ENCODE results near the gene FAM217A.
"Not testable (repeated sequence)": the region's sequence is repeated elsewhere in the genome, so short reads cannot be mapped to it uniquely, and the experiment has no call there.

Gene FAM217A, protein sequence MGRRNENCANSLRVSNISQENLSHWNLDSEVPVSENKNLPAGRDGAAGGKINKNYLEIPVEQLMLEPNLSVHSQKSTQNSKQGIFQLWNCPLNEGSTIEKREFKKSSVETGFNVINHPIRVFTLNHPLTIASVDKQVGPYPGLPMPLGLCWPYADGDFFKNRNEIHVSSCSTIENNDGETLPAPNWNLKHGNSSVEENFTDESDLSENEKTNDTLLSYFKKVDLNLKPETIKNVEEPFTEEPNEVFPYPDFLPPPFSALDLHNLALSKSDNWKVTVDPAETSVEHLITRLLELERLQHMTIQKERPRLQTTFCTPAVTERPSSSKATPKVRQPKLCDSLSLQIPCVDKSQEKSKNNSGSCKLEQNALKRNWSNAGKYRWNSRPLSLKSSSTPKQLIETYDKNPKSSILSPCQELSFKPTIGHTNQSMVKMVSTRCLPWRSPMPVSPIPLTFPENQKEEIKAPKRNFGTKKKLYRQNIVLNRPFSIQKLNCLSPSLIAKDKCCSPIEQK

DNA sequence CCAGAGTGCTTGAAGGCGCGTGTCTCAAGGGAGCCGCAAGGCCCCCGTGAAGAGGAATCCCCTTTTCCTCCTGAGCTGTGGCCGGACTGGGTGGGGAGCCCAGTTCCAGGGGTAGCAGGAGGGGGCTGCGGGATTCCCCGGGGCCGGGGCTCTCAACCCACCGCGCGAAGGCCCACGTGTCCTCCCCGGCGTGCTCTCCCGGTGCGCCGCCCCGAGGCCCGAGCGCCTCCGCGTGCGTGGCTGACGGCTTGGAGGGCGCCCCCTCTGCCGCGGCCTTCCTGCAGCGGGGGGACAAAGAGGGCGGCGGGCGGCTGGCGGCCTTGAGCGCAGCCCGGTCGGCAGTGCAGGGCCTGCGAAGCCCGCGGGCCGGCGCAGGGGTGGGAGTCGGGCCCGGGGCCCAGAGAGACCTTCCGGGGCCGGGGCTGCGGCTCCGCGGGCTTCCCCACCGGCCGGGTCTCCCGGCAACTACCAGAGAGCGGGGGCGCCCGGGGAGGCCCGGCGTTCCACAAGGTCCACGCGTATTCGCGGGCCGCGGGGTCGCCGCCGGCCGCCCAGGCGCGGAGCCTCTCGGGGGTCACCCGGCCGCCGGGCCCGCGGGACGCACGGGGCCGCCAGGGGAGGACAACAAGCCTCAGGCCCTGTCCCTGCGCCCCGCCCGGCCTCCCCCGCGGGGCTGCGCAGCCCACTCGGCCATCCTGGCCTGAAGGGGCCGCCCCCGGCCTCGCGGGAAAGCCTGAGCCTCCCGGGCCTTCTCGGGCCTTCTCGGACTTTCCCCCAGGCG lies at the start of gene FAM217A:
Gene FAM217A (minus strand): TSS at position 447 of the 781 bp plus-strand sequence. CDS start 1,723 bp downstream, outside the sequence.
- DNase-seq (ENCODE audit: low spot score), result no peak

DNA sequence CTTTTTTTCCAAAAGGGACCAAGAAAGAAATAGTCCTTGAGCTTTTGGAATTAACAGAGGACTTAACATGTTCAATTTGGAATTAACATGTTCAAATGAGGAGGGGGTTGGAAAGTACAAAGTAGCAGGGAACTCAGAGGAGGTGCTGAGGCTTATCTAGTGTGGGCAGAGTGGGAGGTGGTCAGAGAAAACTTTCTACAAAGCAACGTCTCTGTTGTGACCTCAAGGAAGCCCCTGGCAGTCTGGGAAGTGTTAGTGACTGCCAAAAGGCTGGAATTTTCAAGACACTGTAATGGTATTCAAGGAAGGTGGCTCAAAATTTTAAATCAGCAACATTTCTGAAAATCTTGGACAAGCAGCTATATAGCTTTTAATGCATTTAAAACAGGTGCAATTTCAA lies 49.1 kb upstream of the FAM217A start:
- DNase-seq (ENCODE audit: low spot score), result no peak

DNA sequence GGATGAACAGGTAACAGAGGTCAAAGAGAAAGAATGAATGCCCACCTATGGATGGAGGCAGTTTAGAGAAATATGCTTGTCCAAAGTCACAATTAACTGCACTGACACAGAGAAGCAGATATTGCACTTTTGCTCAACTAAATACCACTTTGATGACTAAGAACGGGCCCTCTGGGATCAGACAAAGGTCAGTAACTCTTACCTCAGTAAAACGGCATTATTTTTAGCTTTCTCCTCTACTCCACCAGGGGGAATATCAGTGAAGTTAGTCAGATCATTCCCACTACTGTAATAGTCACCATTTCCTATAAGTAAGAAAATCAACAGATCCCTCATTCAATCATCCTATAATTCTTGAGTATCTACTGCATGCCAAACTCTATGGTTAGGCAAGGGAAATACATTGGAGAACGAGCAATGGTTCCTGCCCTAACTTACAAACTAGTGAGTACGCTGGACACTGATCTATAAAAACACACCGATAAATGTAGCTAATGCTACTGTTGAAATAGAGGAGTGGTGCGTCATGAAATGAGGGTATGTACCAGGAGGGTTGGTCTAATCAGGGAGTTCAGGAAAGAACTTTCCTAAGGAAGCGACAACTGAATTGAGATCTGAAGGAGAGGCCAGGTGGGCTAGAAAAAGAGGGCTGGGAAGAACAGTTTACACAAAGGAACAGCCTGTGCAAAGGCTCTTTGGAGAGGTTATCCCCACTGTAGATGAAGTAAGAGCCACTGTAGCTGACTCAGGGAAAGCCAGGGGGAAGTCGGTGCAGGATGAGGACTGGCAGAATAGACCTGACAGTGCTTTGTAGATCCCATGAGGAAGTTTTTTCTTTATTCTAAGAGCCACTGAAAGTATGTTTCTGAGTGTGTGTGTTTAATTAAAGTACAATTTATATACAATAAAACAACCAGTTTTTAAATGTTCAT lies 47.3 kb upstream of the FAM217A start:
- no peak for DNase-seq (ENCODE audit: low spot score)

DNA sequence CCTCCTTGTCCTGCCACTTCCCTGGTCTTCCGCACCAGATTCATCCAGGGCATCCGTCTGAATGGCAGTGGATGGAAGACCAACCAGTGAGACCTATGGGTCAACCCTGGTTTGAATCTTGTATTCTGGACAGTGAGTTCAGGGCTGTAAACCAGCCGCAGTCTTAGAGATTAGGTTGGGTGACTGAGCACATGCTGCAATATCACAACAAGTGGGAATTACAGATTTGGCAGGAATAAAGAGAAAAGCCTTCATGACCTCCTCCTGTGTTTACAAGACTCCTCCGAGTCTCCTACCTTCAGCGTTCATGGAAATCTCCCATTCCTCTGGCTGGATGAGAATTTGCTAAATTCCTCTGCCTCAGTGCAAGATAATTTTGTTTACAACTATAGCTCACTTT lies 46.6 kb upstream of the FAM217A start:
- DNase-seq (ENCODE audit: low spot score), result no peak

DNA sequence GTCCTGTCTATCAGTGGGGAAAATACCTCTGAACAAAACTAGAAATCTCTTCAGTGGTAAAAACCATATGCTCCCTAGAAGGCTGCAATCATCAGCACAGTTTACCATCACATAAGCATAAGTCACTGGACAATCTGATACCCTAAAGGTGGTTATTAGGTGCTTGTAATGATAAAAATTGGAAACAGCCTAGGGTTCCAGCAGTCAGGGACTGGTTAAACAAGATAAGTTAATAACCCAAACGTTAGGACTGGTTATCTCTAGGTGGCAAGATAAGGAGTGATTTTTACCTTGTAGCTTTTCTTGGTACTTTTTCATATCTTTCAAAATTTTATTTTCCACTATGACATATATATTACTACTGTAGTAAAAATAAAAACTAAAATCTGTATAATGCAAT lies 45.4 kb upstream of the FAM217A start:
- DNase-seq (ENCODE audit: low spot score), result no peak

DNA sequence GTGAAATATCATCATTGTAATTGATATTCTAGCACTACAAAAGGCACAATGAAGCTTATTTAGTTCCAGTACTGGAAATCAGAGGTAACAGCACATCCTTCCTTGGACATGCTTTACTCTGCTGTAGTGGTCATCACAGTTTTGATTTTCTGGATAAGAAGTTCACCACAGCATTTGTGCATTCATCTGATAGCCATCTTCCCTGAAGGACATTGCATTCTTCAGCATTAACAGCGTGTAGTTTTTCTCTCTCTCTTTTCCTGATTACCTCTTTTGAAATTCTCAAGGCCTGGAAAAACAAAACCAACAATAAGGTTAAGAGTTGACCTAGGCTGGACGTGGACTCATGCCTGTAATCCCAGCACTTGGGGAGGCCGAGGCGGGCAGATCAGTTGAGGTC lies 36.8 kb upstream of the FAM217A start:
- DNase-seq (ENCODE audit: low spot score), result no peak

DNA sequence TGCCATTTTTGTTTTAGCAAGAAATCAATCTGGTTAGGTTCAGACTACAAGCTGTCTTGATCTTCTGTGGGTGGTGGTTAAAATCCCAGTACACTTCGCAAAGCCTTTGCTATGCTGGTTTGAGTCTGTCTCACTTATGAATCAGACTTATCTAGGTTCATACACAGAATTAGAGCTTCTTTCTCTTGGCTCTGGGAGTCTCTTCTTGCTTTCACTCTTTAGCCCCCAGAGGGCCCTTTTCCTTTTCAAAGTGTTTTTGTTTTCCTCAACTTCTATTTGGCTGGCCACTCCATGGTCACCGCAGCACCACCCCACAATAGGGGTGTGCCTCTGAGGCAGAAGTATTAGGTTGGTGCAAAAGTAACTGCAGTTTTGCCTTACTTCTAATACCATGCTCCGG lies 35.2 kb upstream of the FAM217A start:
- no peak for DNase-seq (ENCODE audit: low spot score)

DNA sequence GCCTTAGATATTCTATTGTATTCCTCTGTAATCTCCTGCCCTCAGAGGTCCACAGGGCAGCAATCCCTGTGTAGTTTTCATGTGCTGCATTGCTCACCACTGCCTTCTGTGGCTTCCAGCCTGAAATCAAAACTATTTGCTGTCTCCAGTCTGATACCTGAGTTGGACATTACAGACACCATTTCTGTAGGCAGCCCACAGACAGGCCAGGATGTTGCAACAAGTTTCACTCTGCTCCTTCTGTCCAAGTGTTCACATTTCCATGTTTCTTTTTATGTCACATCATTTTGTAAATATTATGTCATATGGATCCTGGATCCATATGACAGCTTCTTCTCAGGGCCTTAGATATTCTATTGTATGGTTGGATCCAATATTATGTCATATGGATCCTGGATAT lies 34.7 kb upstream of the FAM217A start:
- DNase-seq (ENCODE audit: low spot score), result no peak

DNA sequence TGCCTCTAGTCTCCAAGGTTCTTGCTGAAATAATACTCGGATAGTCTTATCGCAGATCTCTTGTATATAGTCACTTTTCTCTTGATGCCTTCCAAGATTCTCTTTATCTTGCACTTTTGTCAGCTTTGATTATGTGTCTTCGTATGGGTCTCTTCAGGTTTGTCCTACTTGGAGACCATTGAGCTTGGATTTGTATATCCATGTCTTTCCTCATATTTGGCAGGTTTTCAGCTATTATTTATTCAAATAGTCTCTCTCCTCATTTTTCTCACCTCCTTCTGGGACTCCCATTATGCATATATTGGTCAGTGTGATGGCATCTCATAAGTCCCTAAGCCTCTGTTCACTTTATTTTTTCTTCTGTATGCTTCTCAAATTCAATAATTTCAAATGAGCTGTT lies 33.4 kb upstream of the FAM217A start:
- DNase-seq (ENCODE audit: low spot score), result no peak

DNA sequence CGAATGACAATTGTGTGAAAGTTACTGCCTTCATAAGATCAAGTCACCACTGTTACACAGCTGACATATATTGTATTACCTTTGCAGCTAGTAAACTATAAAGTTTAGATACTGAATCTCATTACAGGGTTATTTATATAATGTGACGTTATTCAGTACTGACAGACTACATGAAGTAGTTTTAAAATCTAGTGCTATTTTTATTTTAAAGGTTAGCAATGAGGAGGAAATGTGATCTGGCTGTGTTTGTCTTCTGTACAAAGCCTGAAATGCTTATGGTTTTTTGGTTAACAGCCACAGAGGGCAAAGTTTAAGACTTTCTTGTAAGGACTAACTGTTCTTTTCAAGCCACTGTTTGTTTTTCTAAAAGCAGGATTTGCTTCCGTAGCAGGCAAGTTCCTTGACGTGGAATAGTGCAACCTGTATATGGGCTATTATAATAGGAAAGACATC lies 30.5 kb upstream of the FAM217A start:
- not testable (repeated sequence) for DNase-seq (ENCODE audit: low spot score)

DNA sequence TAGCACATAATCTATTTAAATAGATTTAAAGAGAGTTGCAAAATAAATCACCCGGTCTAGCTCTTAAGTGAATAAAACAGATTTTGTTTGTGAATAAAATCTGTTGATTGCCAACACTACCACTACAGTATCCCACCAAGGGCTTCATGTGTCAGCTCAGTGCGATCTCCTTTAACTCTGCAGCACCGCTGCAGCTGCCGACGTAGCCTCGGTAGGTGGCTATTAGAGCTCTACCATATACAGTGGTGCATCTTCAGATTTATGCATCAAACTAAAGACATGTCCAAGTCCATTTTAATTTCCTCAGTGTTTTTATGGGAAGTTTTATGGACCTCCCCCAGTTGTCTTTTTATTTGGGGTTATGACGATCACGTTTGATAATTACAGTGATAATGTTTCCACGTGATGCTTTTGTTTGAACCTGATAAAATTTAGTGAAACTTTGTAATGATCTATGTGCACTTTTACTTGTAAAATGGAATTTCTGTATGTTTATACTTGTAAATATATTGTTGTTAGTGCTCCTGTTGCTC lies 29.7 kb upstream of the FAM217A start:
- DNase-seq (ENCODE audit: low spot score), result no peak

DNA sequence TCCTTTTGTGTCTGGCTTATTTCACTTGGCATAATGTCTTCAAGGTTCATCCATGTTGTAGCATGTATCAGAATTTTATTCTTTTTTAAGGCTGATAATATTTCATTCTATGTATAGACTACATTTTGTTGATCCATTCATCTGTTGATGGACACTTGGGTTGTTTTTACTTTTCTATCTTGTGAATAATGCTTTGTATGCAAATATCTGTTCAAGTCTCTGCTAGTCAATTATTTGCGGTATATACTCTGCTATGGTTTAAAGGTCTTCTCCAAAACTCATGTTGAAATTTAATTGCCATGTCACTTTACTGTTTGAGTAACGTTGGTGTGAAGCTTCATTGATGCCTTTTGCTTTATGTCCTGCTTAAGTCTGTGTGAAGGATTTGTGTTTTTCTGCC lies 28.9 kb upstream of the FAM217A start:
- no peak for DNase-seq (ENCODE audit: low spot score)

DNA sequence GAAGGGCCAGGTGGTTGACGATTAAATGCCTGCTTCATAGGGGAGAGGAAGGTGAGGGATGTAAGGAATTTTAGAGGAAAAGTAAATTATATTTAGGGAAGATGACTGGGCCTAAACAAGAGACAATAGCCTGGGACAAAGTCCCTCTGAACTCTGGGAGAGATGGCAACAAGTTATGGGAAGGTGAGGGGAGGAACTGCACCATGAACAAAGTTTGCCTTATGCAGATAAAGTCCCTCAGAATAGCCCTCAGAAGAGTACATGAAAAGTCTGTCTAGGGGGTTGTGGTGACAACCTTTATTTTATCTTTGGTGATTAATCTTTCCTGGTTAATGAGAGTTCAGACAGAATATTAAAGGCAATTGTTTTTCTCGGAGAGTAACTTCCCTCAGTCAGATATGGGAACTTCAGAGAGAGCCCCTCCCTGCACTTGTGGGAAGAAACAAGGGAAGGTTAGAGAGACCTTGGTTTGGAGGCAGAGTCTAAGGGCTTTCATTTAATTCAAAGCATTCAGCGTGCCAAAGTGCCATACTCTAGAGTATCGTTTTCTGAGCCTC lies 27.1 kb upstream of the FAM217A start:
- DNase-seq (ENCODE audit: low spot score), result no peak

DNA sequence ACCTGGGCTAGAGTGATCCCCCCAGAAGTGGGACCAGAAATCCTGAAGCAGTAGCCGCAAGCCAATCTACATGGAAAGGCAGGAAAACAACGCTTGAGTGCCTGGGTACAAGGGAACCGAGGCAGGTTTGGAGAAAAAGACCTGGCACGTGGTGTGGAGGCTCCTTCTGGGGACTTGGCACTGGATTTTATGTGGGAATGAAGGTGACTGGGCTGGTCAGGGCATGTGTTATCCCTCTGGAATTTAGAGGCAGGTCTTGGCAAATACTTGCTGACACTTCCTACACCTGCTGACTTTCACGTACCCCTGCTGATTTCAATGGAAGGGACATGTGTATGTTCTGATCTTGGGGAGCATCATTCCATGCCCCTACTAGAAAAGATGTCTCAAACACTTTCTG lies 25.0 kb upstream of the FAM217A start:
- no peak for DNase-seq (ENCODE audit: low spot score)

DNA sequence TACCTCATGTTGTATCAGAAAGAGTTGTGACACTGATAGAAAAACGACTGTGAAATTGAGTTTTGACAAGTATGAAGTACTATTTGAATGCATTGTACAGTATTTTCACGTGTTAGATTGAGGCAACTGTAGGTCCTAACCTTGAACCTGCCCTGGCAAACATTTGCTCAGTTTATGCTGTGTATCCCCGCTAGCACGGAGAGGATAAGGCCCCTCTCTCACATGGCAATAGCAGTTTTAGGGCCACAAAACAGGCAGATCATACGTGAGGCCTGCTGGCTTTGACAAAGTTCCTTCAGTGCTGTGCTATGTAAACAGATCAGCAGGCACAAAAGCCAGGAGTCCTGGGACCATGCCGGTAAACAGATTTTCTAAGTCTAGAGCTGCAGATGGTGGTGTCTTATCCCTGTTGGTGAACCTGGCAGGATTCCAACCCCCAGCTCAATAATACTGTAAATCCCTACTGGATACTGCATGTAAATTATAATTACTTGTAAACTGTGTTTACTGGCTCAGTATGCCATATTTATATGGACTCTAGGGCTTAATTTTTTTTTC lies 23.8 kb upstream of the FAM217A start:
- no peak for DNase-seq (ENCODE audit: low spot score)

DNA sequence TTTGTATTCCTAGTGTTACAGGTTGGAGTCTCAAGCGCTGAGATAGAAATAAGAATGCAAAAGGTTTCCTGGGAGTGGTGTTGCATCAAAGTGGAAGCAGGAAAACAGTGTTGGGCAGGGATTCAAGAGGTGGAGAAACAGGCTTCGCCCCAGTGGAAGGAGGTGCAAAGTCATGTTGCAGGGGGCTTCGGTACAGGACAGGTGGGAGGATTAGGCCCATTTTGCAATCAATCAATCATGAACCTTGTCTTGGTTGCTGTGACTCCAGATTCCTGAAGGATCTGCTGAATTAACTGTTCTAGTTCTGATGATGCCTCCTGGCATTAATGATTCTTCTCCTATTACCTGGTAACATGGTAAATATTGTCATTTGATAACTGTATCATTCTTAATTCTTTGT lies 22.4 kb upstream of the FAM217A start:
- DNase-seq (ENCODE audit: low spot score), result no peak

DNA sequence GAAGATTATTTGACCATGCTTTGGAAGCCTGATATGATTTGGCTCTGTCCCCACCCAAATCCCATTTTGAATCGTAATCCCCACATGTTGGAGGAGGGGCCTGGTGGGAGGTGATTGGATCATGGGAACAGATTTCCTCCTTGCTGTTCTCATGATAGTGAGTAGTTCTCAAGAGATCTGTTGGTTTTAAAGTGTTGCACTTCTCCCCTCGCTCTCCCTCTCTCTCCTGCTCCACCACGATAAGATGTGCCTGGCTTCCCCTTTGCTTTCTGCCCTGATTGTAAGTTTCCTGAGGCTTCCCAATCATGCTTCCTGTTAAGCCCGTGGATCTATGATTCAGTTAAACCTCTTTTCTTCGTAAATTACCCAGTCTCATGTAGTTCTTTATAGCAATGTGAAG lies 21.7 kb upstream of the FAM217A start:
- DNase-seq (ENCODE audit: low spot score), result no peak

DNA sequence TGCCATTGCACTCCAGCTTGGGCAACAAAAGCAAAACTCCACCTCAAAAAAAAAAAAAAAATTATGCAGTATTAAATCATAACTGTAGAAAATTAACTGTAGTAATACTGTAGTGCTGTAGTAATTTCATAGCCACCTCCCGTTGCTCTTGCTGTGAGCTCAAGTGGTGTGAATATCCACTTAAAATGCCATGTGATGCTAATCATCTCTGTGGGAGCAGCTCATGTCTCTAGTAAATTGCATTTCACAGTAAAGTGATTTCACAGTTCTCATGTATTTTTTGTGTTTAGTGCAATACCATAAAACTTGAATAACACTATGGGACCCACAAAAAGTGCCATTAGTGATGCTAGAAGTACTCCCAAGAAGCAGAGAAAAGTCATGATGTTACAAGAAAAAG lies 14.4 kb upstream of the FAM217A start:
- DNase-seq (ENCODE audit: low spot score), result no peak

DNA sequence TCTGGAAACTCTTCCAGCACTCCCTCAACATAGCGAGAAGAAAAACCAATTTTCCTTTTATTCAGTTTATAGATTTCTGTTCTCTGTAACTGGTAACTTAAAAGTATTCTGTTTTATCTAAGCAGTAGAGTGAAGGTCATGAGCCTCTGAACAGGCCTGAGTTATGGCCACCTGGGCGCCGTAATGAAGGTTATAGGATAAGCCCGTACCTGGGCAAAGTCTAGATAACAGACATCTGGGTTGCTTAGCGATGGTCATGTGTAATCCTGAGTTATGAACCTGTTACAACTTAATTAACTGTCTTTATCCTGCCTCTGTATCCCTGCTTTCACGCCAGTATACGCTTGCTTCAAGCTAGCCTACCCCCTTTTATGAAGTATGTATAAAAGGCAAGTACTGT lies 13.0 kb upstream of the FAM217A start:
- no peak for DNase-seq (ENCODE audit: low spot score)

DNA sequence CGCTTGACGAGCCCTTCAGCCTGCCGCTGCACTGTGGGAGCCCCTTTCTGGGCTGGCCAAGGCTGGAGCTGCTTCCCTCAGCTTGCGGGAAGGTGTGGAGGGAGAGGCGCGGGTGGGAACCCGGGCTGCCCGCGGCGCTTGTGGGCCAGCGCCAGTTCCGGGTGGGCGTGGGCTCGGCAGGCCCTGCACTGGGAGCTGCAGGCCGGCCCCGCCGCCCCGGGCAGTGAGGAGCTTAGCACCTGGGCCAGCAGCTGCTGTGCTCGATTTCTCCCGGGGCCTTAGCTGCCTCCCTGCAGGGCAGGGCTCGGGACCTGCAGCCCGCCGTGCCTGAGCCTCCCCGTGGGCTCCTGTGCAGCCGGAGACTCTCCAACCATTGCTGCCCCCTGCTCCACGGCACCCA lies 11.1 kb upstream of the FAM217A start:
- DNase-seq (ENCODE audit: low spot score), result not testable (repeated sequence)

DNA sequence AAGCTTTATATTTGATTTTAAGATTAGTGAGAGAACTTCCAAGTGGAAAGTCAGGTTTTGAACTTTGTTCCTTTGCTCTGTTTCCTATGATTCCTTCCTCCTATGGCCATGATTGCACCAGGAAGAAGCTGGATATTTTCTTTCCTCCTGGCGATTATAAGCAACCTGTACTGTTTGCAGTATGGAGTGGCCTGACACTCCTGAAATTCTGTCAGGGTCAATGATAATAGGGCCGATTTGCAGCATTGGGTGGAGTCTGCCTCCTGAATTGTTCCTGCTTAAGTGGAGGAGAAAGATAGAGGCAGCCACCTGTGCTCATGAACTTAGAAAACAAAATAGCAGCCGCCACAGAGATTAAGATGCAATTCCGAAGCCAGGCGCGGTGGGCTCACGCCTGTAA lies 9.8 kb upstream of the FAM217A start:
- no peak for DNase-seq (ENCODE audit: low spot score)
